GM23338 (cell line): ENCODE results near the gene FBXL5. TPM values are rescaled to one million over a fixed set of nuclear protein-coding genes. Genes with fewer than 3 reads are reported as not detected.

Experiments used
- ATAC-seq: fragments of 200-7000 bp; cut with Tn5 transposase; 3 replicates; pipeline ENCODE4 v1.9.1; 2020
- DNase-seq: peaks from one replicate; pipeline ENCODE4 v3.0.0-alpha.2; 2015; ENCODE audit warnings: low spot score
- H2AFZ ChIP-seq: fragments of 200-600 bp; sonication (generic); 2 replicates; pipeline ENCODE4 v1.8.0; 2016; ENCODE audit warnings: antibody characterized with exemption, mild to moderate bottlenecking, moderate library complexity
- H3F3A ChIP-seq: fragments of 200-600 bp; sonication (generic); replicated peaks from 2 replicates; pipeline ENCODE4 v1.8.0; 2017; ENCODE audit warnings: antibody characterized with exemption, mixed run types, low read depth
- H3K27ac ChIP-seq: fragments of 200-600 bp; sonication (generic); 2 replicates; pipeline ENCODE4 v1.6.1; 2016; ENCODE audit warnings: low read depth
- H3K27me3 ChIP-seq: fragments of 200-600 bp; sonication (generic); 2 replicates; pipeline ENCODE4 v1.8.0; 2016; ENCODE audit warnings: mild to moderate bottlenecking, mixed run types, moderate library complexity; ENCODE audit not compliant: insufficient read depth
- H3K36me3 ChIP-seq: fragments of 200-600 bp; sonication (generic); 2 replicates; pipeline ENCODE4 v1.8.0; 2016; ENCODE audit warnings: mild to moderate bottlenecking; ENCODE audit not compliant: insufficient read depth
- H3K4me1 ChIP-seq: fragments of 200-600 bp; sonication (generic); 2 replicates; pipeline ENCODE4 v1.8.0; 2016; ENCODE audit warnings: mild to moderate bottlenecking, moderate library complexity; ENCODE audit not compliant: insufficient read depth
- H3K4me2 ChIP-seq: fragments of 200-600 bp; sonication (generic); 2 replicates; pipeline ENCODE4 v1.7.1; 2017; ENCODE audit warnings: mixed run types
- H3K4me3 ChIP-seq: fragments of 200-600 bp; sonication (generic); 2 replicates; pipeline ENCODE4 v1.6.1; 2016; ENCODE audit warnings: mixed run types
- H3K79me2 ChIP-seq: fragments of 200-600 bp; sonication (generic); replicated peaks from 2 replicates; pipeline ENCODE4 v1.8.0; 2017; ENCODE audit warnings: mild to moderate bottlenecking; ENCODE audit not compliant: insufficient read depth
- H3K9me2 ChIP-seq: fragments of 200-600 bp; sonication (generic); 2 replicates; pipeline ENCODE4 v1.8.0; 2017; ENCODE audit not compliant: insufficient read depth
- H4K20me1 ChIP-seq: fragments of 200-600 bp; sonication (generic); replicated peaks from 2 replicates; pipeline ENCODE4 v1.8.0; 2017; ENCODE audit warnings: mild to moderate bottlenecking; ENCODE audit not compliant: insufficient read depth
- H3K27ac Mint-ChIP-seq: 2 replicates; pipeline ENCODE4 v1.8.0; 2020; ENCODE audit warnings: inconsistent platforms, mild to moderate bottlenecking, moderate library complexity, mixed read lengths
- H3K27me3 Mint-ChIP-seq: 3 replicates; pipeline ENCODE4 v1.8.0; 2022; ENCODE audit warnings: low read depth, mild to moderate bottlenecking, moderate library complexity, mixed read lengths, inconsistent platforms; ENCODE audit not compliant: insufficient read depth, poor library complexity
- H3K36me3 Mint-ChIP-seq: 3 replicates; pipeline ENCODE4 v1.8.0; 2021; ENCODE audit warnings: low read depth, mild to moderate bottlenecking, inconsistent platforms, moderate library complexity, mixed read lengths
- H3K4me1 Mint-ChIP-seq: 3 replicates; pipeline ENCODE4 v1.8.0; 2020; ENCODE audit warnings: mild to moderate bottlenecking, inconsistent platforms, mixed read lengths
- H3K4me3 Mint-ChIP-seq: 3 replicates; pipeline ENCODE4 v1.8.0; 2021; ENCODE audit warnings: moderate library complexity, mild to moderate bottlenecking, inconsistent platforms, mixed read lengths
- H3K9me3 Mint-ChIP-seq: 3 replicates; pipeline ENCODE4 v1.8.0; 2020; ENCODE audit warnings: moderate library complexity, mild to moderate bottlenecking, inconsistent platforms, mixed read lengths
- CREB1 ChIP-seq: fragments of 250-450 bp; sonication (Bioruptor Pico); IDR thresholded peaks from 2 replicates; pipeline ENCODE4 v1.5.0; 2020; ENCODE audit warnings: low read depth, mild to moderate bottlenecking, moderate library complexity
- CTCF ChIP-seq, 2 experiments: fragments of 200-600 bp in 1 of 2; sonication (generic) in 1 of 2; conservative IDR thresholded peaks; 2 replicates each; pipeline versions ENCODE4 v1.5.1 to v1.6.1; 2016 to 2017; ENCODE audit warnings: antibody characterized with exemption in 2 of 2, low read depth in 2 of 2, mild to moderate bottlenecking in 2 of 2, moderate library complexity in 1 of 2
- JUNB ChIP-seq: IDR thresholded peaks from one replicate; pipeline ENCODE4 v1.6.1; 2016; ENCODE audit warnings: antibody characterized with exemption; ENCODE audit not compliant: unreplicated experiment
- NANOG ChIP-seq: IDR thresholded peaks from 2 replicates; pipeline ENCODE4 v1.6.1; 2016; ENCODE audit warnings: antibody characterized with exemption, borderline replicate concordance
- ZNF114 ChIP-seq: fragments of 250-450 bp; sonication (Bioruptor Pico); IDR thresholded peaks from 2 replicates; pipeline ENCODE4 v1.5.0; 2020; ENCODE audit warnings: mild to moderate bottlenecking, moderate library complexity
- ZNF331 ChIP-seq: fragments of 250-450 bp; sonication (Bioruptor Pico); IDR thresholded peaks from 2 replicates; pipeline ENCODE4 v1.5.0; 2020; ENCODE audit warnings: low read depth, mild to moderate bottlenecking, moderate library complexity
- ZNF462 ChIP-seq: fragments of 250-450 bp; sonication (Bioruptor Pico); IDR thresholded peaks from 2 replicates; pipeline ENCODE4 v1.5.0; 2020; ENCODE audit warnings: mild to moderate bottlenecking, moderate library complexity
- polyA plus RNA-seq: library from polyadenylated mRNA; unstranded; fragments of >200 nt; fragmentation: Nextera tagmentation; extraction: Ambion mirVana; gene quantifications from 2 replicates; pipeline ENCODE4 v1.2.1, GENCODE V29; 2016
- total RNA-seq: library from RNA; depleted of rRNA; stranded (reverse); fragments of >200 nt; shearing (Covaris generic); gene quantifications from 2 replicates; pipeline ENCODE4 v1.2.3, GENCODE V29; 2014
- TF ChIP-seq, protein P1 (sequence below): IDR thresholded peaks from 2 replicates; pipeline ENCODE4 v1.6.1; 2016; ENCODE audit warnings: antibody characterized with exemption
- TF ChIP-seq, protein P2 (sequence below): IDR thresholded peaks from one replicate; pipeline ENCODE4 v1.6.1; 2018; ENCODE audit warnings: antibody characterized with exemption; ENCODE audit not compliant: unreplicated experiment

Gene FBXL5
- total and polyA plus RNA-seq, 2 experiments from 2014 or later, result 55.7 to 81.9 TPM

DNA sequence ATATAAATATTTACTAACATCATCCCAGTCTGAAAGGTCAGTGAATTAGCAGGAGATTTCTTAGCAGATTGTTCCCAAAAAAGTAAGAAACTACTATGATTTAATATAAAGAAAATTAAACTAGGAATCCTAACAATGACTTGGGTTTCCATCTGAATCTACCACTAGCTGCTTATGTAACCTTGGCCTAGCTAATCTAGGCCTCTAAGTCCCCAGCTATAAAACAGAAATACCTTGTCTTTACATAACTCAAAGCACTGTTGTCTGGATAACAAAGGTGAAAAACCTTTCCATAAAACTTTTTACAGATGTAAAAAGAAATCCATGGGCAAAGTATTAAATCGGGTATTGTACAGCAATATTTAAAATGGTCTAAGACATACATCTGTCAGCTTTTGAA lies 3.0 kb downstream of the FBXL5 start:
- H3K27me3 ChIP-seq, result no peaks in the 10 kb centered on the region
- H3K4me2 ChIP-seq, result 0 out of 2 replicates have a peak overlapping the region, but pooled peaks have one; percentile 19
- Mint-ChIP-seq H3K9me3 (no peaks in the 10 kb centered on the region), H3K27me3 (peaks cover 18% of the 10 kb centered on the region), H3K4me1 (peaks cover 41% of the 10 kb centered on the region), H3K36me3 (peaks cover 3% of the 10 kb centered on the region; the same call in 2 of the 3 replicates), H3K4me3 (no peak overlapping the region), H3K27ac (no peak overlapping the region)
- H2AFZ ChIP-seq, result no peak overlapping the region
- no peaks in the 10 kb centered on the region for H3K9me2 ChIP-seq
- no peaks in the 10 kb centered on the region for H3K36me3 ChIP-seq
- no peak overlapping the region for H3K27ac ChIP-seq
- no peak for ATAC-seq
- TF ChIP-seq, protein P1, sequence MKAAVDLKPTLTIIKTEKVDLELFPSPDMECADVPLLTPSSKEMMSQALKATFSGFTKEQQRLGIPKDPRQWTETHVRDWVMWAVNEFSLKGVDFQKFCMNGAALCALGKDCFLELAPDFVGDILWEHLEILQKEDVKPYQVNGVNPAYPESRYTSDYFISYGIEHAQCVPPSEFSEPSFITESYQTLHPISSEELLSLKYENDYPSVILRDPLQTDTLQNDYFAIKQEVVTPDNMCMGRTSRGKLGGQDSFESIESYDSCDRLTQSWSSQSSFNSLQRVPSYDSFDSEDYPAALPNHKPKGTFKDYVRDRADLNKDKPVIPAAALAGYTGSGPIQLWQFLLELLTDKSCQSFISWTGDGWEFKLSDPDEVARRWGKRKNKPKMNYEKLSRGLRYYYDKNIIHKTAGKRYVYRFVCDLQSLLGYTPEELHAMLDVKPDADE, result no peak
- TF ChIP-seq CREB1 (CRISPR knock-in tag) (no peak), ZNF331 (CRISPR knock-in tag) (no peak), JUNB (no peak), NANOG (no peak), ZNF462 (CRISPR knock-in tag) (no peak), CTCF (conservative IDR thresholded peaks at IDR 0.05; ENCODE audit: low read depth in 2 of 2) (no peak), ZNF114 (CRISPR knock-in tag) (no peak)
- TF ChIP-seq, protein P2, sequence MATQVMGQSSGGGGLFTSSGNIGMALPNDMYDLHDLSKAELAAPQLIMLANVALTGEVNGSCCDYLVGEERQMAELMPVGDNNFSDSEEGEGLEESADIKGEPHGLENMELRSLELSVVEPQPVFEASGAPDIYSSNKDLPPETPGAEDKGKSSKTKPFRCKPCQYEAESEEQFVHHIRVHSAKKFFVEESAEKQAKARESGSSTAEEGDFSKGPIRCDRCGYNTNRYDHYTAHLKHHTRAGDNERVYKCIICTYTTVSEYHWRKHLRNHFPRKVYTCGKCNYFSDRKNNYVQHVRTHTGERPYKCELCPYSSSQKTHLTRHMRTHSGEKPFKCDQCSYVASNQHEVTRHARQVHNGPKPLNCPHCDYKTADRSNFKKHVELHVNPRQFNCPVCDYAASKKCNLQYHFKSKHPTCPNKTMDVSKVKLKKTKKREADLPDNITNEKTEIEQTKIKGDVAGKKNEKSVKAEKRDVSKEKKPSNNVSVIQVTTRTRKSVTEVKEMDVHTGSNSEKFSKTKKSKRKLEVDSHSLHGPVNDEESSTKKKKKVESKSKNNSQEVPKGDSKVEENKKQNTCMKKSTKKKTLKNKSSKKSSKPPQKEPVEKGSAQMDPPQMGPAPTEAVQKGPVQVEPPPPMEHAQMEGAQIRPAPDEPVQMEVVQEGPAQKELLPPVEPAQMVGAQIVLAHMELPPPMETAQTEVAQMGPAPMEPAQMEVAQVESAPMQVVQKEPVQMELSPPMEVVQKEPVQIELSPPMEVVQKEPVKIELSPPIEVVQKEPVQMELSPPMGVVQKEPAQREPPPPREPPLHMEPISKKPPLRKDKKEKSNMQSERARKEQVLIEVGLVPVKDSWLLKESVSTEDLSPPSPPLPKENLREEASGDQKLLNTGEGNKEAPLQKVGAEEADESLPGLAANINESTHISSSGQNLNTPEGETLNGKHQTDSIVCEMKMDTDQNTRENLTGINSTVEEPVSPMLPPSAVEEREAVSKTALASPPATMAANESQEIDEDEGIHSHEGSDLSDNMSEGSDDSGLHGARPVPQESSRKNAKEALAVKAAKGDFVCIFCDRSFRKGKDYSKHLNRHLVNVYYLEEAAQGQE, result no peak
- H3K79me2 ChIP-seq, result peaks cover 70% of the 10 kb centered on the region
- DNase-seq, result no peak
- no peak overlapping the region for H3K4me3 ChIP-seq
- 0 out of 2 replicates have a peak, but pooled peaks cover 5% of the 10 kb centered on the region for H4K20me1 ChIP-seq
- no peaks in the 10 kb centered on the region for H3F3A ChIP-seq
- H3K4me1 ChIP-seq, result peaks cover 18% of the 10 kb centered on the region; the same call in 1 of the 2 replicates
